CD8-positive, alpha-beta memory T cell (primary cell): ENCODE measurements around the gene SLC30A5. TPM values are rescaled to one million over a fixed set of nuclear protein-coding genes. Genes with fewer than 3 reads are reported as not detected.
A peak's percentile ranks its signal among the peaks of the same experiment; 100 is the strongest.

Source experiments
- CTCF ChIA-PET: fragments of 350-600 bp; sonication (Branson Sonifier 250); formaldehyde crosslinking; loops from one replicate; lab custom pipeline; 2021; ENCODE audit warnings: antibody characterized with exemption; lab: Charles Lee
- POLR2A ChIA-PET: fragments of 350-600 bp; sonication (Branson Sonifier 250); formaldehyde crosslinking; loops from one replicate; lab custom pipeline; 2021; ENCODE audit warnings: antibody characterized with exemption; lab: Charles Lee
- DNase-seq, 5 donors: peaks; one replicate each; pipeline versions ENCODE4 v3.0.0 to v3.0.0-alpha.2; 2020 to 2022; ENCODE audit warnings: mixed read lengths in 1 of 5
- H3K27ac ChIP-seq: one replicate; pipeline ENCODE4 v1.7.0; 2013; ENCODE audit warnings: low read depth, mild to moderate bottlenecking, low read length, moderate library complexity
- H3K27me3 ChIP-seq: 2 replicates; pipeline ENCODE4 v1.7.0; 2013; ENCODE audit warnings: low read length, mild to moderate bottlenecking; ENCODE audit not compliant: insufficient read depth, poor library complexity, severe bottlenecking
- H3K36me3 ChIP-seq: 2 replicates; pipeline ENCODE4 v1.7.0; 2013; ENCODE audit warnings: mild to moderate bottlenecking, low read length, moderate library complexity; ENCODE audit not compliant: insufficient read depth
- H3K4me1 ChIP-seq: 2 replicates; pipeline ENCODE4 v1.7.0; 2013; ENCODE audit warnings: mild to moderate bottlenecking, low read length, moderate library complexity; ENCODE audit not compliant: insufficient read depth
- H3K4me3 ChIP-seq: 2 replicates; pipeline ENCODE4 v1.7.0; 2013; ENCODE audit warnings: mild to moderate bottlenecking, low read length
- H3K9me3 ChIP-seq: 2 replicates; pipeline ENCODE4 v1.7.0; 2013; ENCODE audit warnings: mild to moderate bottlenecking, low read length
- H3K27ac Mint-ChIP-seq, 8 donors: one replicate each; pipeline ENCODE4 v1.8.0; 2020 to 2021; ENCODE audit warnings: mixed read lengths in 8 of 8, mild to moderate bottlenecking in 6 of 8, inconsistent platforms in 3 of 8, moderate library complexity in 3 of 8
- H3K27me3 Mint-ChIP-seq, 2 donors: one replicate each; pipeline ENCODE4 v1.8.0; 2020 to 2021; ENCODE audit warnings: mixed read lengths in 2 of 2, mild to moderate bottlenecking in 1 of 2, moderate library complexity in 1 of 2
- H3K36me3 Mint-ChIP-seq, 3 donors: one replicate each; pipeline ENCODE4 v1.8.0; 2020 to 2021; ENCODE audit warnings: mixed read lengths in 3 of 3, inconsistent platforms in 1 of 3, mild to moderate bottlenecking in 1 of 3
- H3K4me1 Mint-ChIP-seq, 3 donors: one replicate each; pipeline ENCODE4 v1.8.0; 2020 to 2021; ENCODE audit warnings: mixed read lengths in 3 of 3, inconsistent platforms in 1 of 3, mild to moderate bottlenecking in 1 of 3
- H3K4me3 Mint-ChIP-seq, 7 donors: one replicate each; pipeline ENCODE4 v1.8.0; 2020 to 2021; ENCODE audit warnings: mixed read lengths in 7 of 7, mild to moderate bottlenecking in 6 of 7, moderate library complexity in 4 of 7, inconsistent platforms in 2 of 7
- H3K9me3 Mint-ChIP-seq, 5 donors: one replicate each; pipeline ENCODE4 v1.8.0; 2020 to 2022; ENCODE audit warnings: mixed read lengths in 5 of 5, mild to moderate bottlenecking in 3 of 5, moderate library complexity in 2 of 5, inconsistent platforms in 1 of 5
- polyA plus RNA-seq: library from polyadenylated mRNA; unstranded; fragments of 300-500 nt; fragmentation: Illumina TruSeq; gene quantifications from one replicate; pipeline ENCODE4 v1.2.3, GENCODE V29; 2021
- total RNA-seq, 2 experiments: library from RNA; stranded (reverse); gene quantifications; one replicate each; pipeline ENCODE4 v1.2.3, GENCODE V29; 2021

SLC30A5 gene
- total and polyA plus RNA-seq, 3 experiments from 2014 or later = 32.4 to 68.0 (median 67.0) TPM

- CTCF ChIA-PET = interaction anchor here (0.5 to 1.4 kb wide), 2 partner anchors 18 to 22 kb away, joined by 3 read pairs; no protein-coding TSS in a partner anchor
- peaks cover 0 to 13% of the 10 kb centered on the region in 2 donors for H3K27me3 Mint-ChIP-seq
- H3K4me1 Mint-ChIP-seq = no peaks in the 10 kb centered on the region
Measured at GRCh38 chr5:69074664-69075521, 18.9 kb upstream of the SLC30A5 start.

GRCh38 chr5:69075522-69076179 is 18.2 kb upstream of the SLC30A5 start:
- Mint-ChIP-seq H3K4me3 (no peak overlapping the region), H3K4me1 (no peaks in the 10 kb centered on the region), H3K9me3 (no peaks in the 10 kb centered on the region), H3K27me3 (peaks cover 0 to 5% of the 10 kb centered on the region in 2 donors), H3K27ac (no peak overlapping the region), H3K36me3 (no peaks in the 10 kb centered on the region)
- no peaks in the 10 kb centered on the region for H3K27me3 ChIP-seq
- no peak overlapping the region for H3K27ac ChIP-seq
- no peak overlapping the region for H3K4me3 ChIP-seq
- no peak for DNase-seq
- ChIA-PET CTCF (interaction anchor here (0.5 kb wide), 1 partner anchor 23 kb away, joined by 3 read pairs; no protein-coding TSS in a partner anchor), POLR2A (no interaction called here)
- no peaks in the 10 kb centered on the region for H3K36me3 ChIP-seq
- no peaks in the 10 kb centered on the region for H3K9me3 ChIP-seq
- no peaks in the 10 kb centered on the region for H3K4me1 ChIP-seq

More at GRCh38 chr5:69074664-69075521, 18.9 kb upstream of the SLC30A5 start:
- Mint-ChIP-seq H3K4me3 (no peak overlapping the region), H3K9me3 (no peaks in the 10 kb centered on the region), H3K27ac (no peak overlapping the region), H3K36me3 (no peaks in the 10 kb centered on the region)
- Histone ChIP-seq H3K27ac (no peak overlapping the region), H3K27me3 (no peaks in the 10 kb centered on the region), H3K36me3 (no peaks in the 10 kb centered on the region), H3K9me3 (no peaks in the 10 kb centered on the region), H3K4me1 (no peaks in the 10 kb centered on the region), H3K4me3 (no peak overlapping the region)
- POLR2A ChIA-PET = no interaction called here
- DNase-seq = no peak

- Mint-ChIP-seq H3K4me1 (peaks cover 0 to 2% (median 0%) of the 10 kb centered on the region in 3 donors), H3K9me3 (no peaks in the 10 kb centered on the region), H3K4me3 (no peak overlapping the region), H3K36me3 (no peaks in the 10 kb centered on the region), H3K27ac (peak overlapping the region in 1 of 8 donors; percentile 13), H3K27me3 (peaks cover 0 to 3% of the 10 kb centered on the region in 2 donors)
- no peaks in the 10 kb centered on the region for H3K9me3 ChIP-seq
- DNase-seq = no peak
- no peaks in the 10 kb centered on the region for H3K27me3 ChIP-seq
- no peak overlapping the region for H3K4me3 ChIP-seq
- no peak overlapping the region for H3K27ac ChIP-seq
- H3K36me3 ChIP-seq = no peaks in the 10 kb centered on the region
- ChIA-PET POLR2A (no interaction called here), CTCF (no interaction called here)
- no peaks in the 10 kb centered on the region for H3K4me1 ChIP-seq
Measured at GRCh38 chr5:69078921-69079540, 14.8 kb upstream of the SLC30A5 start.

- Mint-ChIP-seq H3K9me3 (no peaks in the 10 kb centered on the region), H3K4me1 (peaks cover 0 to 2% (median 0%) of the 10 kb centered on the region in 3 donors), H3K4me3 (no peak overlapping the region), H3K36me3 (no peaks in the 10 kb centered on the region), H3K27ac (peak overlapping the region in 1 of 8 donors; percentile 9), H3K27me3 (peaks cover 0 to 3% of the 10 kb centered on the region in 2 donors)
- no peaks in the 10 kb centered on the region for H3K9me3 ChIP-seq
- H3K4me3 ChIP-seq = no peak overlapping the region
- H3K36me3 ChIP-seq = no peaks in the 10 kb centered on the region
- no peaks in the 10 kb centered on the region for H3K4me1 ChIP-seq
- ChIA-PET POLR2A (no interaction called here), CTCF (no interaction called here)
- H3K27ac ChIP-seq = no peak overlapping the region
- DNase-seq = no peak
- H3K27me3 ChIP-seq = no peaks in the 10 kb centered on the region
Measured at GRCh38 chr5:69079556-69079955, 14.3 kb upstream of the SLC30A5 start.

GRCh38 chr5:69083412-69083811 is 10.4 kb upstream of the SLC30A5 start:
- no peaks in the 10 kb centered on the region for H3K9me3 ChIP-seq
- H3K27ac Mint-ChIP-seq = no peak overlapping the region
- H3K27me3 ChIP-seq = no peaks in the 10 kb centered on the region
- no peak overlapping the region for H3K27ac ChIP-seq
- H3K4me1 Mint-ChIP-seq = peaks cover 0 to 2% (median 0%) of the 10 kb centered on the region in 3 donors
- H3K36me3 ChIP-seq = no peaks in the 10 kb centered on the region
- no peaks in the 10 kb centered on the region for H3K27me3 Mint-ChIP-seq
- ChIA-PET POLR2A (interaction anchor here (0.6 kb wide), 1 partner anchor 629 kb away, joined by 6 read pairs; no protein-coding TSS in a partner anchor), CTCF (interaction anchor here (1.0 kb wide), 1 partner anchor 10 kb away, joined by 5 read pairs; the partner anchor contains the start of gene SLC30A5)
- no peak for DNase-seq
- no peaks in the 10 kb centered on the region for H3K36me3 Mint-ChIP-seq
- H3K4me1 ChIP-seq = no peaks in the 10 kb centered on the region
- no peaks in the 10 kb centered on the region for H3K9me3 Mint-ChIP-seq
- no peak overlapping the region for H3K4me3 ChIP-seq
- H3K4me3 Mint-ChIP-seq = no peak overlapping the region

GRCh38 chr5:69084195-69084594 is 9.6 kb upstream of the SLC30A5 start:
- H3K4me3 Mint-ChIP-seq = no peak overlapping the region
- H3K4me3 ChIP-seq = no peak overlapping the region
- DNase-seq = no peak
- H3K4me1 Mint-ChIP-seq = peaks cover 0 to 2% (median 0%) of the 10 kb centered on the region in 3 donors
- H3K36me3 ChIP-seq = no peaks in the 10 kb centered on the region
- H3K27me3 Mint-ChIP-seq = no peaks in the 10 kb centered on the region
- H3K9me3 ChIP-seq = no peaks in the 10 kb centered on the region
- no peaks in the 10 kb centered on the region for H3K4me1 ChIP-seq
- H3K9me3 Mint-ChIP-seq = no peaks in the 10 kb centered on the region
- POLR2A ChIA-PET = no interaction called here
- no peak overlapping the region for H3K27ac ChIP-seq
- no peak overlapping the region for H3K27ac Mint-ChIP-seq
- CTCF ChIA-PET = interaction anchor here (1.0 kb wide), 1 partner anchor 9 kb away, joined by 3 read pairs; no protein-coding TSS in a partner anchor
- no peaks in the 10 kb centered on the region for H3K27me3 ChIP-seq
- no peaks in the 10 kb centered on the region for H3K36me3 Mint-ChIP-seq

GRCh38 chr5:69084903-69085302 is 8.9 kb upstream of the SLC30A5 start:
- no peak overlapping the region for H3K4me3 Mint-ChIP-seq

More at GRCh38 chr5:69084903-69085302, 8.9 kb upstream of the SLC30A5 start:
- Mint-ChIP-seq H3K4me1 (peaks cover 0 to 2% (median 0%) of the 10 kb centered on the region in 3 donors), H3K9me3 (no peaks in the 10 kb centered on the region), H3K27ac (no peak overlapping the region), H3K36me3 (no peaks in the 10 kb centered on the region), H3K27me3 (no peaks in the 10 kb centered on the region)
- POLR2A ChIA-PET = no interaction called here
- Histone ChIP-seq H3K27ac (no peak overlapping the region), H3K9me3 (no peaks in the 10 kb centered on the region), H3K4me3 (no peak overlapping the region), H3K36me3 (no peaks in the 10 kb centered on the region), H3K4me1 (no peaks in the 10 kb centered on the region), H3K27me3 (no peaks in the 10 kb centered on the region)
- CTCF ChIA-PET = interaction anchor here (0.8 to 1.0 kb wide), 2 partner anchors 8 to 9 kb away, joined by 3 to 4 read pairs; partner anchors contain the start of gene SLC30A5
- DNase-seq = no peak
